Jurkat, Clone E6-1 (cell line): Measurements from ENCODE around the gene CRTC2. TPM values are rescaled to one million over a fixed set of nuclear protein-coding genes. Genes with fewer than 3 reads are reported as not detected.
A peak's percentile ranks its signal among the peaks of the same experiment; 100 is the strongest.
"Not testable (repeated sequence)": the region's sequence is repeated elsewhere in the genome, so short reads cannot be mapped to it uniquely, and the experiment has no call there.

Experiments used
- DNase-seq: peaks from one replicate; pipeline ENCODE4 v3.0.0-alpha.2; 2011; ENCODE audit warnings: low read depth, low spot score
- H3K4me3 ChIP-seq: 2 replicates; pipeline ENCODE4 v1.5.1; 2011; ENCODE audit warnings: mild to moderate bottlenecking, low read length, control low read depth, moderate library complexity
- polyA plus RNA-seq: library from polyadenylated mRNA; unstranded; fragments of >200 nt; gene quantifications from one replicate; pipeline ENCODE4 v1.2.1, GENCODE V29; 2012; ENCODE audit warnings: missing spikeins; ENCODE audit not compliant: insufficient read length, insufficient read depth

The CRTC2 gene
- polyA plus RNA-seq = 43.1 TPM

- H3K4me3 ChIP-seq = peak within 1 kb of the TSS; percentile 95
- peak; percentile 97 for DNase-seq
Measured at GRCh38 chr1:153958111-153958960, at the start of gene CRTC2. TSS of gene CRTC2 (minus strand) at chr1:153958612. CDS start at chr1:153958497, 115 bp downstream.

- no peak overlapping the region for H3K4me3 ChIP-seq
- no peak for DNase-seq
Measured at GRCh38 chr1:154006136-154006535, 47.7 kb upstream of the CRTC2 start.

- DNase-seq = no peak
Measured at GRCh38 chr1:154000420-154000819, 42.0 kb upstream of the CRTC2 start.

GRCh38 chr1:153996882-153997281, 38.5 kb upstream of the CRTC2 start:
- H3K4me3 ChIP-seq, DNase-seq: not testable (repeated sequence)

More at GRCh38 chr1:154000420-154000819, 42.0 kb upstream of the CRTC2 start:
- H3K4me3 ChIP-seq = no peak overlapping the region

- no peak for DNase-seq
- H3K4me3 ChIP-seq = no peak overlapping the region
Measured at GRCh38 chr1:153995640-153996039, 37.2 kb upstream of the CRTC2 start.

- no peak overlapping the region for H3K4me3 ChIP-seq
- no peak for DNase-seq
Measured at GRCh38 chr1:153995202-153995601, 36.8 kb upstream of the CRTC2 start.

- DNase-seq = no peak
Measured at GRCh38 chr1:153991806-153992205, 33.4 kb upstream of the CRTC2 start.

GRCh38 chr1:153991151-153991630, 32.8 kb upstream of the CRTC2 start:
- DNase-seq = no peak
- peak overlapping the region; percentile 96 for H3K4me3 ChIP-seq

More at GRCh38 chr1:153991806-153992205, 33.4 kb upstream of the CRTC2 start:
- H3K4me3 ChIP-seq = peak overlapping the region; percentile 96

GRCh38 chr1:153990468-153991150, 32.2 kb upstream of the CRTC2 start, which contains the start of gene RPS27:
TSS of gene RPS27 (plus strand) at chr1:153990762. CDS start at chr1:153990797, 35 bp downstream.
- peak within 1 kb of the TSS; percentile 96 for H3K4me3 ChIP-seq
- peak; percentile 99 for DNase-seq

- no peak for DNase-seq
- H3K4me3 ChIP-seq = no peak overlapping the region
Measured at GRCh38 chr1:153987621-153988020, 29.2 kb upstream of the CRTC2 start.

GRCh38 chr1:153985941-153986761, 27.7 kb upstream of the CRTC2 start, which contains the start of gene RAB13:
TSS of gene RAB13 (minus strand) at chr1:153986339. CDS start at chr1:153986236, 103 bp downstream.
- peak within 1 kb of the TSS; percentile 20 for H3K4me3 ChIP-seq
- DNase-seq = no peak

GRCh38 chr1:153985341-153985912, 27.0 kb upstream of the CRTC2 start:
- no peak overlapping the region for H3K4me3 ChIP-seq
- no peak for DNase-seq

- H3K4me3 ChIP-seq = no peak overlapping the region
- DNase-seq = no peak
Measured at GRCh38 chr1:153984123-153984894, 25.9 kb upstream of the CRTC2 start.

GRCh38 chr1:153981735-153982134, 23.3 kb upstream of the CRTC2 start:
- not testable (repeated sequence) for H3K4me3 ChIP-seq, DNase-seq

GRCh38 chr1:153979091-153979490, 20.7 kb upstream of the CRTC2 start:
- DNase-seq, H3K4me3 ChIP-seq: not testable (repeated sequence)

GRCh38 chr1:153978274-153978909, 20.0 kb upstream of the CRTC2 start:
- DNase-seq = no peak
- H3K4me3 ChIP-seq = peak overlapping the region; percentile 93
